ENCODE results near the gene CCDC30.

DNA sequence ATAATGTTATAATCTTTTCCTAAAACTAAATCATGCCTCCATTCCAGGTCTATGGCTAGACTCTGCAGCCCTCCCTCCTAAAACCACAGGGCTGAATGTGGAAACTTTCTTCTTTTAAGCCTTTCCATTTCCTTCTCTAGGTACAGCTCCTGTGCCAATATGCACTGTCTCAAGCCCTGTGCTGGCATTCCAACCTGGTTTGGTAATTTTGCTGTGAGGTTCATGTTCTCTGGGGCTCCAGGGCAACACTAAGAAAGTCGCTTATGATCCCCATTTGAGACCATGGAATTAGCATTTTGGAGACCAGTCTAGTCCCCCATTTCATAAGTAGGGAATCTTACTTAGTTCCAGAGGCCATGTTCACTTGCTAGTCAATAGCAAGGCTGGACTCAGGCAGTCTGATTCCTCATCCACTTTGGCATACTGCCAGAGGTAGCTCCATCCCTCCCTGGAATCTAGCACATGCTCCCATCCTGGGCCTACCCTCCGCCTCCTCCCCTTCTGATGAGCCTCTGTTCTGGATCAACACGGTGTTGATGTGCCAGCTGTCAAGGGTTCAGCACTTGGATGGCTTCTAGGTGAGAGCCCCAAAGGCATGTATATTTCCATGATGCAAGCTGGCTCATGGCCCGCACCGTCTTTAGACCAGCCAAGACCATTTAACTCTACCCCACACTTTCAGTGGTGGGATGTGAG lies 43.8 kb upstream of the CCDC30 start:
- TF ChIP-seq GATA2 (IDR thresholded peaks at IDR 0.05; ENCODE audit: low read depth, low read length), result no peak
- TF ChIP-seq GATA3 (IDR thresholded peaks at IDR 0.05; ENCODE audit: low read depth, low read length), result no peak

All from SH-SY5Y (cell line).